Natural killer cell (primary cell): Measurements from ENCODE around the gene RAB33A. TPM values are rescaled to one million over a fixed set of nuclear protein-coding genes. Genes with fewer than 3 reads are reported as not detected.

Experiments
- ATAC-seq, 3 donors: fragments of 150-1000 bp in 2 of 3; fragments of 200-7000 bp in 1 of 3; cut with Tn5 transposase; 1 replicate in 1 of 3; 2 replicates in 2 of 3; pipeline ENCODE4 v1.10.0; 2021; ENCODE audit warnings: mild to moderate bottlenecking in 2 of 3, moderate library complexity in 2 of 3
- DNase-seq, 2 donors: peaks; one replicate each; pipeline versions ENCODE4 v3.0.0 to v3.0.0-alpha.2; 2013 to 2021; ENCODE audit warnings: mixed read lengths in 1 of 2
- H3K27ac ChIP-seq: one replicate; pipeline ENCODE4 v1.5.1; 2013; ENCODE audit warnings: mild to moderate bottlenecking, low read length
- H3K27me3 ChIP-seq: one replicate; pipeline ENCODE4 v1.6.1; 2013; ENCODE audit warnings: low read length; ENCODE audit not compliant: control insufficient read depth, insufficient read depth
- H3K36me3 ChIP-seq: one replicate; pipeline ENCODE4 v1.6.1; 2013; ENCODE audit warnings: low read length; ENCODE audit not compliant: control insufficient read depth, insufficient read depth
- H3K4me1 ChIP-seq: one replicate; pipeline ENCODE4 v1.6.1; 2013; ENCODE audit warnings: low read length; ENCODE audit not compliant: control insufficient read depth, insufficient read depth
- H3K4me3 ChIP-seq: one replicate; pipeline ENCODE4 v1.5.1; 2013; ENCODE audit warnings: low read length
- H3K9me3 ChIP-seq: one replicate; pipeline ENCODE4 v1.6.1; 2013; ENCODE audit warnings: low read length; ENCODE audit not compliant: control insufficient read depth, insufficient read depth
- H3K27ac Mint-ChIP-seq, 2 donors: one replicate each; pipeline ENCODE4 v1.8.0; 2022; ENCODE audit warnings: mild to moderate bottlenecking in 2 of 2, mixed read lengths in 2 of 2, moderate library complexity in 1 of 2
- H3K27me3 Mint-ChIP-seq, 2 donors: one replicate each; pipeline ENCODE4 v1.8.0; 2022; ENCODE audit warnings: low read depth in 2 of 2, mixed read lengths in 2 of 2
- H3K36me3 Mint-ChIP-seq: one replicate; pipeline ENCODE4 v1.8.0; 2022; ENCODE audit warnings: mixed read lengths
- H3K4me1 Mint-ChIP-seq, 2 donors: one replicate each; pipeline ENCODE4 v1.8.0; 2022; ENCODE audit warnings: mixed read lengths in 2 of 2
- H3K4me3 Mint-ChIP-seq: one replicate; pipeline ENCODE4 v1.8.0; 2022; ENCODE audit warnings: mild to moderate bottlenecking, moderate library complexity, mixed read lengths
- H3K9me3 Mint-ChIP-seq, 2 donors: one replicate each; pipeline ENCODE4 v1.8.0; 2022; ENCODE audit warnings: mixed read lengths in 2 of 2
- CTCF ChIP-seq: fragments of 200-600 bp; IDR thresholded peaks from one replicate; pipeline ENCODE4 v1.8.0; 2022; ENCODE audit warnings: antibody characterized with exemption
- WGBS: methylation state at CpG from one replicate; pipeline ENCODE4 v1.1.7; 2013; ENCODE audit warnings: missing lambda C conversion rate; ENCODE audit not compliant: insufficient coverage; 5-methylcytosine and 5-hydroxymethylcytosine counted together
- intact Hi-C: fragments of 100-400 bp; cut with micrococcal nuclease; formaldehyde crosslinking; loops from one replicate; pipeline ENCODE4 v1.14.2; 2022
- total RNA-seq, 4 donors: library from RNA; stranded (reverse); fragments of 120-200 nt in 1 of 4; gene quantifications; one replicate each; pipeline versions ENCODE4 v1.2.3 to v1.2.4, GENCODE V29; 2013 to 2022

Gene RAB33A
- total RNA-seq, 3 donors from 2014 or later (not counting 1 experiment from before 2014, with no cell fraction given): 3.2 to 4.4 (median 4.4) TPM

DNA sequence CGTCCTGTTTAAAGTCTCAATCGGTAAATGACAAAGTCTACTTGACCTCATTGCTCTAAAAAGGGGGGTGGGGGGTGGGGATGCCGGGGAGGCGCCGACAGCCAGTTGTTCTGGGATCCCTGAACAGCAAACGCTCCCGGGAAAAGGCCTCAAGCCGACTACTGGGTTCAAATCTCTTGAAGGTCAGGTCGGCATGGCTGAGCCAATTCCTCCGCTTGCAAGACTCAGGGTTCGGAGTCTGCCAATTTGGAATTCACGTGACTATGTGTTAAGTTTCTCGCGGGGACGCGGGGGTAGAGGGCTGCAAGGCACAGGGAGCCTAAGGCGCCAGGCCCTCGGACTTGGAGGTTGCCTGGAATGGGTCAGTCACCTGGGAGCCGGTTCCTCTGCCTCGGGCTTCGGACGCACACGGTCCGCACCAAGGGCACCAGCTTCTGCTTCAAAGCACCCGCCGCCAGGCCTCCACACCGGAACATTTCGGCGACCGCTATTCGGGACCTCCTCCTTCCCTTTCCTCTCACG, 6.5 kb upstream of the RAB33A start:
- H3K9me3 Mint-ChIP-seq: no peaks in the 10 kb centered on the region
- H3K4me1 Mint-ChIP-seq: peaks cover 15 to 30% of the 10 kb centered on the region in 2 donors
- H3K27me3 Mint-ChIP-seq: peaks cover 0 to 15% of the 10 kb centered on the region in 2 donors
- H3K4me3 ChIP-seq: peak overlapping the region; percentile 71
- no peaks in the 10 kb centered on the region for H3K9me3 ChIP-seq
- no peaks in the 10 kb centered on the region for H3K36me3 Mint-ChIP-seq
- DNase-seq (no peak), ATAC-seq (peak; percentile 24 to 34 (median 24))
- no peak for TF ChIP-seq CTCF
- intact Hi-C loops: loop anchor here (5.0 kb wide), 1 partner anchor 383 kb away; no protein-coding TSS in a partner anchor
- H3K4me1 ChIP-seq: peaks cover 6% of the 10 kb centered on the region
- peak overlapping the region; percentile 88 for H3K4me3 Mint-ChIP-seq
- H3K36me3 ChIP-seq: no peaks in the 10 kb centered on the region
- no peaks in the 10 kb centered on the region for H3K27me3 ChIP-seq
- WGBS: 0% methylated on average over 30 of the region's 32 CpGs
- peak overlapping the region; percentile 90 to 91 for H3K27ac Mint-ChIP-seq
- peak overlapping the region; percentile 91 for H3K27ac ChIP-seq

DNA sequence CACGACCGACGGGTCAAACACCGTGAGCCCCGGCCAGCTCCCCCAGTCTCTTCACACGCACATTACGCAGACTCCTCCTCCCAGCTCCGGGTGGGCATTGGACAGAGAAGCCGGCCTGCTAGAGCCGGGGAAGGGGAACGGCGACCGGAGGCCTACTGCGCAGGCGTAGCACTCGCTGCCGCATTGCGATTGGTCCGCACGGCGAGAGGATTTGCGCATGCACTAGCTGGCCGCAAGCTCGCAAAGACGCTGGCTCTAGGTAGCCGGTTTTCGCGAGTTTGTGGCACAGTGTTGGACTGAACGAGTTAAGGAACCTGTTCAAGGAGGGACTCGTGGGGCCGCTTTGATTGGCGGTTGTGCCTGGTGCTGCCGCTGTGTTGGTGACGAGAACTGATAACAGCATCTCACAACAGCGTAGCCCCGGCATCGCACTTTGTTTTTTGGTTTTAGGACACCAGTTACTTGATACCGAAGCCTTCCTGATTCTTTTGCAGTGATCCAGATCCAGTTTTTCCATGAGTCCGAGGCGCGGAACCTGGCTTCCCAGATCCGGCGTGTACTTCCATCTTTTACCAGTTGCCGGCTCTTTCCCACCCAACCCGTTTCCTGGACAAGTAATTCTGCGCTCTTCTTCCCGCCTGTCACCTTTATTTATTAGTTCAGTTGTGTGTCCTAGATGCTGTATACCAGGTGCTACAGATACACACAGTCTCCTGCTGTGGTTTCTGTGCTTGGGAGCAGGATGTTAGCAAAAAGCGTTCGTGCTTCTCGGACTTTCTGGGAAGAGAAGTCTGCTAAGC, 5.9 kb upstream of the RAB33A start, which contains the start of gene AIFM1:
Gene AIFM1 (minus strand): TSS at position 139 of the 800 bp plus-strand sequence. CDS start 185 bp downstream, outside the sequence.
- H3K27ac Mint-ChIP-seq: peak within 1 kb of the TSS; percentile 90 to 91
- no peaks in the 10 kb centered on the region for H3K36me3 Mint-ChIP-seq
- WGBS: under 1% methylated on average over 48 of the region's 50 CpGs
- no peaks in the 10 kb centered on the region for H3K9me3 ChIP-seq
- H3K9me3 Mint-ChIP-seq: no peaks in the 10 kb centered on the region
- H3K4me3 Mint-ChIP-seq: peak within 1 kb of the TSS; percentile 88
- no peaks in the 10 kb centered on the region for H3K36me3 ChIP-seq
- H3K27me3 Mint-ChIP-seq: peaks cover 0 to 15% of the 10 kb centered on the region in 2 donors
- no peaks in the 10 kb centered on the region for H3K27me3 ChIP-seq
- DNase-seq (peak; percentile 82 to 94), ATAC-seq (peak; percentile 86 to 94 (median 88))
- intact Hi-C loops: loop anchor here (5.0 kb wide), 1 partner anchor 384 kb away; no protein-coding TSS in a partner anchor
- H3K4me1 Mint-ChIP-seq: peaks cover 17 to 29% of the 10 kb centered on the region in 2 donors
- no peak for TF ChIP-seq CTCF
- H3K4me1 ChIP-seq: peaks cover 11% of the 10 kb centered on the region
- peak within 1 kb of the TSS; percentile 71 for H3K4me3 ChIP-seq
- H3K27ac ChIP-seq: peak within 1 kb of the TSS; percentile 91

DNA sequence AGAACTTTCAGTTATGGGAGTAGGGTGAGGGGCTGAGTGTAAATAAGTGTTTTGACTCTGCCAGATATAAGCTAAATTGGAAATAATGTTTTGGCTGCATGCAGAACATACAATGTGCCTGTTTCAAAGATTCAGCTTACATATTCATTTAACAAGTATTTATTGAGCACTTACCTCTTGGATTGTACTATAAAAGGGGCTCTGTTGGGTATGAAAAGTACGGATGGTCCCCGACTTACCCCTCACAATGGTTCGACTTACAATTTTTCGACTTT, 5.3 kb upstream of the RAB33A start:
- peaks cover 0 to 15% of the 10 kb centered on the region in 2 donors for H3K27me3 Mint-ChIP-seq
- ATAC-seq (no peak), DNase-seq (no peak)
- Histone ChIP-seq H3K27me3 (no peaks in the 10 kb centered on the region), H3K4me3 (peak overlapping the region; percentile 71), H3K27ac (peak overlapping the region; percentile 91), H3K9me3 (no peaks in the 10 kb centered on the region), H3K36me3 (no peaks in the 10 kb centered on the region), H3K4me1 (peaks cover 13% of the 10 kb centered on the region)
- intact Hi-C loops: loop anchor here (5.0 kb wide), 1 partner anchor 384 kb away; no protein-coding TSS in a partner anchor
- TF ChIP-seq CTCF: no peak
- H3K27ac Mint-ChIP-seq: peak overlapping the region; percentile 90 to 91
- H3K4me1 Mint-ChIP-seq: peaks cover 19 to 29% of the 10 kb centered on the region in 2 donors
- no CpG with 5 or more reads among the region's 4 CpGs for WGBS
- no peaks in the 10 kb centered on the region for H3K9me3 Mint-ChIP-seq
- H3K4me3 Mint-ChIP-seq: peak overlapping the region; percentile 88
- no peaks in the 10 kb centered on the region for H3K36me3 Mint-ChIP-seq
